ENCODE results near the gene SPTBN1.

The SPTBN1 gene

GRCh38 chr2:54434711-54435110 lies 21.4 kb upstream of the SPTBN1 start:
- no peak for FAIRE-seq

GRCh38 chr2:54435325-54436226 lies 20.6 kb upstream of the SPTBN1 start:
- FAIRE-seq = no peak

- FAIRE-seq = no peak
Measured at GRCh38 chr2:54437588-54437987, 18.5 kb upstream of the SPTBN1 start.

- FAIRE-seq = no peak
Measured at GRCh38 chr2:54438271-54438670, 17.9 kb upstream of the SPTBN1 start.

GRCh38 chr2:54439582-54439981 lies 16.5 kb upstream of the SPTBN1 start:
- no peak for FAIRE-seq

GRCh38 chr2:54440050-54440449 lies 16.1 kb upstream of the SPTBN1 start:
- no peak for FAIRE-seq

- no peak for FAIRE-seq
Measured at GRCh38 chr2:54444503-54444902, 11.6 kb upstream of the SPTBN1 start.

GRCh38 chr2:54446122-54446521 lies 10.0 kb upstream of the SPTBN1 start:
- no peak for FAIRE-seq

- no peak for FAIRE-seq
Measured at GRCh38 chr2:54446625-54447024, 9.5 kb upstream of the SPTBN1 start.

GRCh38 chr2:54454548-54455130 lies 1.5 kb upstream of the SPTBN1 start:
- FAIRE-seq = no peak

- FAIRE-seq = no peak
Measured at GRCh38 chr2:54455131-54455562, 980 bp upstream of the SPTBN1 start.

- FAIRE-seq = no peak
Measured at GRCh38 chr2:54456362-54456611, 160 bp downstream of the SPTBN1 start.

GRCh38 chr2:54456612-54457322 lies 640 bp downstream of the SPTBN1 start:
- FAIRE-seq = no peak

GRCh38 chr2:54457323-54458023 lies 1.3 kb downstream of the SPTBN1 start:
- FAIRE-seq = no peak

GRCh38 chr2:54459037-54459441 lies 2.9 kb downstream of the SPTBN1 start:
- no peak for FAIRE-seq

- no peak for FAIRE-seq
Measured at GRCh38 chr2:54461261-54461660, 5.1 kb downstream of the SPTBN1 start.

- FAIRE-seq = no peak
Measured at GRCh38 chr2:54464341-54464740, 8.2 kb downstream of the SPTBN1 start.

GRCh38 chr2:54465143-54465542 lies 9.0 kb downstream of the SPTBN1 start:
- FAIRE-seq = no peak

GRCh38 chr2:54466870-54467269 lies 10.7 kb downstream of the SPTBN1 start:
- no peak for FAIRE-seq

- FAIRE-seq = no peak
Measured at GRCh38 chr2:54468673-54469072, 12.5 kb downstream of the SPTBN1 start.

- no peak for FAIRE-seq
Measured at GRCh38 chr2:54469484-54470053, 13.4 kb downstream of the SPTBN1 start.

GRCh38 chr2:54470266-54470938 lies 14.3 kb downstream of the SPTBN1 start:
- FAIRE-seq = no peak

All from colon (tissue), 2 donors.